Right lobe of liver (tissue), 6 donors: Measurements from ENCODE around the gene SEZ6. TPM values are rescaled to one million over a fixed set of nuclear protein-coding genes. Genes with fewer than 3 reads are reported as not detected.

Experiments
- ATAC-seq, 4 donors: fragments of 200-7000 bp; cut with Tn5 transposase; one replicate each; pipeline ENCODE4 v1.9.1; 2020; ENCODE audit warnings: mild to moderate bottlenecking in 4 of 4, moderate library complexity in 4 of 4
- DNase-seq, 3 donors: peaks; one replicate each; pipeline ENCODE4 v3.0.0-alpha.2; 2020
- H3K27ac ChIP-seq, 3 donors: fragments of 200-600 bp; one replicate each; pipeline ENCODE4 v1.8.0; 2022
- H3K27me3 ChIP-seq, 2 donors: fragments of 200-600 bp; one replicate each; pipeline ENCODE4 v1.8.0; 2022
- H3K36me3 ChIP-seq, 4 donors: fragments of 200-600 bp; sonication (generic) in 1 of 4; one replicate each; pipeline versions ENCODE4 v1.5.1 to v1.8.0; 2017 to 2022; ENCODE audit warnings: control low read depth in 1 of 4
- H3K4me1 ChIP-seq, 4 donors: fragments of 200-600 bp; sonication (generic) in 1 of 4; one replicate each; pipeline versions ENCODE4 v1.5.1 to v1.8.0; 2017 to 2022; ENCODE audit warnings: control low read depth in 1 of 4
- H3K4me3 ChIP-seq, 3 donors: fragments of 200-600 bp; one replicate each; pipeline ENCODE4 v1.8.0; 2022
- H3K9me3 ChIP-seq, 4 donors: fragments of 200-600 bp; sonication (generic) in 1 of 4; one replicate each; pipeline versions ENCODE4 v1.5.1 to v1.8.0; 2017 to 2022; ENCODE audit warnings: control low read depth in 1 of 4
- CTCF ChIP-seq, 4 donors: fragments of 200-600 bp in 3 of 4; fragments of 450-650 bp in 1 of 4; IDR thresholded peaks; one replicate each; pipeline versions ENCODE4 v1.5.1 to v1.8.0; 2016 to 2022; ENCODE audit warnings: antibody characterized with exemption in 4 of 4, mild to moderate bottlenecking in 2 of 4
- POLR2A ChIP-seq: fragments of 450-650 bp; IDR thresholded peaks from one replicate; pipeline ENCODE4 v1.6.1; 2017; ENCODE audit warnings: antibody characterized with exemption, mild to moderate bottlenecking
- WGBS: methylation state at CpG from one replicate; pipeline ENCODE4 v1.1.6; 2018; ENCODE audit warnings: low coverage, low lambda C conversion rate; ENCODE audit not compliant: insufficient coverage; ENCODE audit errors: missing lambda C conversion rate; 5-methylcytosine and 5-hydroxymethylcytosine counted together
- intact Hi-C, 2 donors: fragments of 100-400 bp; cut with DNase I; formaldehyde crosslinking; loops; one replicate each; pipeline versions ENCODE4 v1.11.2 to v1.14.1; 2022
- total RNA-seq, 6 experiments: library from RNA; depleted of rRNA in 2 of 6; stranded (reverse); fragments of >200 nt in 2 of 6; fragmentation: NEBNext Ultra II Directional in 3 of 6; extraction: Animal tissue kit (Norgen Biotek cat#: 25700) in 3 of 6; gene quantifications; one replicate each; pipeline versions ENCODE4 v1.1.0 to v1.2.4, GENCODE V29; 2016 to 2023
- donor health status: DM: no; HTN: yes; CAD: no.
- donor health status: DM: no; HTN: no; CAD: no.
- donor health status: DM: no; HTN: no; CAD: no.
- donor health status: DM: no; HTN: yes; CAD: no.
- donor health status: DM: no; HTN: yes; CAD: no.

SEZ6 gene
- total RNA-seq, 6 experiments from 2014 or later, result not detected

GRCh38 chr17:28946239-28946638 is 59.6 kb downstream of the SEZ6 start:
- H3K27me3 ChIP-seq, result no peaks in the 10 kb centered on the region
- intact Hi-C loops, result no loop called here
- no peak for TF ChIP-seq CTCF (IDR thresholded peaks at IDR 0.05)
- TF ChIP-seq POLR2A, result no peak
- H3K27ac ChIP-seq, result no peak overlapping the region
- no peaks in the 10 kb centered on the region for H3K9me3 ChIP-seq
- peaks cover 0 to 14% (median 0%) of the 10 kb centered on the region in 4 donors for H3K36me3 ChIP-seq
- no peak for DNase-seq
- ATAC-seq, result no peak
- H3K4me1 ChIP-seq, result peaks cover 0 to 32% (median 10%) of the 10 kb centered on the region in 4 donors
- 65% methylated on average over 4 of the region's 4 CpGs for WGBS
- H3K4me3 ChIP-seq, result no peak overlapping the region

- ATAC-seq, result no peak
- WGBS, result 64% methylated on average over 8 of the region's 8 CpGs
- TF ChIP-seq POLR2A (no peak), CTCF (IDR thresholded peaks at IDR 0.05) (no peak)
- DNase-seq, result no peak
- H3K36me3 ChIP-seq, result peaks cover 0 to 14% (median 0%) of the 10 kb centered on the region in 4 donors
- no peak overlapping the region for H3K27ac ChIP-seq
- intact Hi-C loops, result no loop called here
- no peak overlapping the region for H3K4me3 ChIP-seq
- no peaks in the 10 kb centered on the region for H3K27me3 ChIP-seq
- peaks cover 0 to 43% (median 15%) of the 10 kb centered on the region in 4 donors for H3K4me1 ChIP-seq
- no peaks in the 10 kb centered on the region for H3K9me3 ChIP-seq
These were observed 60.7 kb downstream of the SEZ6 start for GRCh38 chr17:28944862-28945741.

DNA sequence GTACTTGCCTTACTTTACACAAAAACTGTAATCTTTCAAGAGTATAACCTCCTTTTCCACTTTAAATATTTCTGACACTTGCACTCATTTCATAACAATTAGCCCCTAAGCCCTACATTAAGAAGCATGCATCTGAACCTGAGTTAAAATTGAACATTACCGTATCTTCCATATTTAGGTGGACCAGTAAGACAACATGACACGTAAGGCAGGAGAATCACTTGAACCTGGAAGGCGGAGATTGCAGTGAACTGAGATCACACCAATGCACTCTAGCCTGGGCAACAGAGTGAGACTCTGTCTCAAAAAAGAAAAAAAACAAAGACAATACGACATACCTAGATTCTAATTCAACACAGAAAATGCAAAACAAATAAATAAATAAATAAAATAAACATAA is 61.5 kb downstream of the SEZ6 start:
- Histone ChIP-seq H3K27ac (no peak overlapping the region), H3K9me3 (no peaks in the 10 kb centered on the region), H3K4me3 (no peak overlapping the region), H3K4me1 (peaks cover 0 to 46% (median 16%) of the 10 kb centered on the region in 4 donors), H3K27me3 (no peaks in the 10 kb centered on the region), H3K36me3 (peaks cover 0 to 14% (median 0%) of the 10 kb centered on the region in 4 donors)
- ATAC-seq (no peak), DNase-seq (no peak)
- 92% methylated on average over 4 of the region's 4 CpGs for WGBS
- no peak for TF ChIP-seq CTCF (IDR thresholded peaks at IDR 0.05)
- TF ChIP-seq POLR2A, result no peak
- intact Hi-C loops, result no loop called here

DNA sequence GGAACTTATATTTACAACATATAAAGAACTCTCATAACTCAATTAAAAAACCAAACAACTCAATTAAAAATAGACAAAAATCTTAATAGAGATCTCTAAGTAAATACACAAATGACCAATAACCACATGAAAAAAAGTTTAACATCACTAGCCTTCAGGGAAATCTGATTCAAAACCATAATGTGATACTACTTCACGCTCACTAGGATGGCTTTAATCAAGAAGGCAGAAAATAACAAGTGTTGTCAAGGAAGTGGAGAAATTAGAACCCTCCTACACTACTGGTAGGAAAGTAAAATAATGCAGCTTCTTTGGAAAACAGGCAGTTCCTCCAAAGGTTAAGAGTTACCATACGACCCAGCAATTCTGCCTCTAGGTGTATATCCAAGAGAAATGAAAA is 62.9 kb downstream of the SEZ6 start:
- ATAC-seq (no peak), DNase-seq (no peak)
- H3K27ac ChIP-seq, result no peak overlapping the region
- H3K9me3 ChIP-seq, result no peaks in the 10 kb centered on the region
- H3K4me1 ChIP-seq, result peaks cover 0 to 52% (median 13%) of the 10 kb centered on the region in 4 donors
- no peak overlapping the region for H3K4me3 ChIP-seq
- H3K27me3 ChIP-seq, result no peaks in the 10 kb centered on the region
- TF ChIP-seq CTCF (IDR thresholded peaks at IDR 0.05) (no peak), POLR2A (no peak)
- 79% methylated on average over 2 of the region's 2 CpGs for WGBS
- peaks cover 0 to 14% (median 0%) of the 10 kb centered on the region in 4 donors for H3K36me3 ChIP-seq
- intact Hi-C loops, result no loop called here
